HepG2 (cell line): ENCODE measurements around the gene SRSF2. TPM values are rescaled to one million over a fixed set of nuclear protein-coding genes. Genes with fewer than 3 reads are reported as not detected.
A peak's percentile ranks its signal among the peaks of the same experiment; 100 is the strongest.

Experiments used
- FOXM1 ChIP-seq: sonication (generic); formaldehyde crosslinking; IDR thresholded peaks from 2 replicates; pipeline ENCODE4 v1.5.0; 2020; ENCODE audit warnings: missing genetic modification reagents
- GFI1 ChIP-seq: sonication (generic); formaldehyde crosslinking; IDR thresholded peaks from 2 replicates; pipeline ENCODE4 v1.5.0; 2020; ENCODE audit warnings: missing genetic modification reagents, mild to moderate bottlenecking, borderline replicate concordance
- HNF4A ChIP-seq: sonication (generic); formaldehyde crosslinking; IDR thresholded peaks from 2 replicates; pipeline ENCODE4 v1.4.0; 2020; ENCODE audit warnings: missing genetic modification reagents
- HOXD1 ChIP-seq: sonication (generic); formaldehyde crosslinking; IDR thresholded peaks from 2 replicates; pipeline ENCODE4 v1.5.0; 2020; ENCODE audit warnings: missing genetic modification reagents
- KAT2B ChIP-seq: fragments of 150-350 bp; IDR thresholded peaks from 2 replicates; pipeline ENCODE4 v1.6.1; 2014; ENCODE audit warnings: low read depth, low read length, borderline replicate concordance
- KDM5A ChIP-seq: fragments of 200-600 bp; sonication (generic); IDR thresholded peaks from 2 replicates; pipeline ENCODE4 v1.7.0; 2018; ENCODE audit warnings: antibody characterized with exemption, mild to moderate bottlenecking, low read length, borderline replicate concordance
- MBD4 ChIP-seq: IDR thresholded peaks from 2 replicates; pipeline ENCODE4 v1.6.1; 2012; ENCODE audit warnings: low read length, inconsistent platforms, borderline replicate concordance
- NFE2L2 ChIP-seq: fragments of 150-350 bp; IDR thresholded peaks from 2 replicates; pipeline ENCODE4 v1.6.1; 2014; ENCODE audit warnings: low read length
- NKX3-1 ChIP-seq: sonication (generic); formaldehyde crosslinking; IDR thresholded peaks from 2 replicates; pipeline ENCODE4 v1.5.0; 2020; ENCODE audit warnings: missing genetic modification reagents
- RBM22 ChIP-seq: fragments of 200-400 bp; formaldehyde crosslinking; optimal IDR thresholded peaks from 2 replicates; pipeline ENCODE3; 2017; ENCODE audit warnings: mild to moderate bottlenecking, low read length, moderate library complexity
- RFXAP ChIP-seq: sonication (generic); formaldehyde crosslinking; IDR thresholded peaks from 2 replicates; pipeline ENCODE4 v1.4.0; 2020; ENCODE audit warnings: missing genetic modification reagents, borderline replicate concordance
- TCF12 ChIP-seq, 2 experiments: fragments of 450-650 bp in 1 of 2; sonication (generic) in 1 of 2; formaldehyde crosslinking in 1 of 2; IDR thresholded peaks; 2 replicates each; pipeline versions ENCODE4 v1.6.1 to v1.8.0; 2017 to 2022; ENCODE audit warnings: antibody characterized with exemption in 1 of 2, mild to moderate bottlenecking in 1 of 2, missing genetic modification reagents in 1 of 2, moderate library complexity in 1 of 2
- TMF1 ChIP-seq: sonication (generic); formaldehyde crosslinking; IDR thresholded peaks from 2 replicates; pipeline ENCODE4 v1.8.1; 2022; ENCODE audit warnings: low read depth, missing genetic modification reagents
- XRCC5 ChIP-seq: fragments of 200-400 bp; formaldehyde crosslinking; optimal IDR thresholded peaks from 2 replicates; pipeline ENCODE3; 2017; ENCODE audit warnings: mild to moderate bottlenecking, low read length
- ZNF264 ChIP-seq: sonication (generic); formaldehyde crosslinking; IDR thresholded peaks from 2 replicates; pipeline ENCODE4 v1.4.0; 2020; ENCODE audit warnings: missing genetic modification reagents
- ZNF644 ChIP-seq: IDR thresholded peaks from 2 replicates; pipeline ENCODE4 v1.6.1; 2016; ENCODE audit warnings: low read depth
- ZNF781 ChIP-seq: sonication (generic); formaldehyde crosslinking; IDR thresholded peaks from 2 replicates; pipeline ENCODE4 v1.5.1; 2020; ENCODE audit warnings: borderline replicate concordance, mild to moderate bottlenecking, missing genetic modification reagents; ENCODE audit errors: not compliant biosample characterization
- polyA plus RNA-seq, 8 experiments: library from polyadenylated mRNA; depleted of rRNA in 3 of 8; stranded (reverse) in 7 of 8; unstranded in 1 of 8; fragments of >200 nt; fragmentation: Illumina TruSeq in 4 of 8; extraction: Trizol in 4 of 8; gene quantifications; 2 replicates each; pipeline versions ENCODE4 v1.2.1 to v1.2.3, GENCODE V29; 2011 to 2016; ENCODE audit warnings: low read depth in 4 of 8, missing spikeins in 1 of 8, mixed read lengths in 1 of 8; ENCODE audit not compliant: insufficient read depth in 1 of 8
- total RNA-seq, 5 experiments: library from RNA; depleted of rRNA; stranded (reverse); fragments of >200 nt; fragmentation: Illumina TruSeq; extraction: Trizol; gene quantifications; 2 replicates each; pipeline ENCODE4 v1.2.3, GENCODE V29; 2016; ENCODE audit warnings: low read depth in 1 of 5
- TF ChIP-seq, protein P1 (sequence below): sonication (generic); formaldehyde crosslinking; IDR thresholded peaks from 2 replicates; pipeline ENCODE4 v1.8.0; 2022; ENCODE audit warnings: missing genetic modification reagents, mild to moderate bottlenecking, borderline replicate concordance
- TF ChIP-seq, protein P2 (sequence below): sonication (generic); formaldehyde crosslinking; IDR thresholded peaks from 2 replicates; pipeline ENCODE4 v1.5.0; 2020; ENCODE audit warnings: mild to moderate bottlenecking, missing genetic modification reagents
- TF ChIP-seq, protein P3 (sequence below): sonication (generic); formaldehyde crosslinking; IDR thresholded peaks from 2 replicates; pipeline ENCODE4 v1.5.1; 2020; ENCODE audit warnings: mild to moderate bottlenecking, missing genetic modification reagents, borderline replicate concordance

Gene SRSF2
- total and polyA plus RNA-seq, 2 of the 13 experiments (the other 11 are each of a cell fraction or from before 2014, with no cell fraction given), result 306 to 319 TPM

DNA sequence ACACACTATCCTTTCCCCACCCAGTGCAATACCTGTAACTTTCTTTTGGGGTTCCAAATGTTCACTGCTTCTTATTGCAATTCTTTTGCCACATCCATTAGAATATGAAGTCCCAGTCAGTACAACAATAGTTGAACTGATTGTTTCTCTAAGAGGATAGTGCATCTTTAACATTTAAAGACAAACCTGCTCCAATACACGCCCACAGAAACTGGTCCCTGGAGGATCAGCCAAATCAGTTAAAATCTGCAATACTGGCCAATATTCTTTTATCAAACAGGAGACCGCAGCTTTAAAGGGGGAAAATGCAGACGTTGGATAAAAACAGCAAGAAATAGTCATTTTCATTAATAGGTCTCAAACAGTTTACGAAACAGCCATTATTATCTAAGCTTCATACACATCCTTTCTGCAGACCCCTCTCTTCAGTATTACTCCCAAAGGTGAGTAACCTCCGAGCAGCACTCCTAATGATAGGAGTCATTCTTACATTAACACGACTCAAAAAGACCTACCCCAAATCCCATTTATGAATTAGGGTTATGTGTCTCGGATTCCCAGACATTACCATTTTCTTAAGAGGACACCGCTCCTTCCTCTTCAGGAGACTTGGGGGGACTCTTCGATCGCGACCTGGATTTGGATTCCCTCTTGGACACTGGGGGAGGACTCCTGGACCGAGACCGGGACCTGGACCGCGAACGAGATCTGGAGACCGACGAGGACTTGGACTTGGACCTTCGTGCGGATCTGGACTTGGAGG is 1.4 kb downstream of the SRSF2 start (continued):
- TF ChIP-seq, protein P1, sequence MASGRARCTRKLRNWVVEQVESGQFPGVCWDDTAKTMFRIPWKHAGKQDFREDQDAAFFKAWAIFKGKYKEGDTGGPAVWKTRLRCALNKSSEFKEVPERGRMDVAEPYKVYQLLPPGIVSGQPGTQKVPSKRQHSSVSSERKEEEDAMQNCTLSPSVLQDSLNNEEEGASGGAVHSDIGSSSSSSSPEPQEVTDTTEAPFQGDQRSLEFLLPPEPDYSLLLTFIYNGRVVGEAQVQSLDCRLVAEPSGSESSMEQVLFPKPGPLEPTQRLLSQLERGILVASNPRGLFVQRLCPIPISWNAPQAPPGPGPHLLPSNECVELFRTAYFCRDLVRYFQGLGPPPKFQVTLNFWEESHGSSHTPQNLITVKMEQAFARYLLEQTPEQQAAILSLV, result 0 out of 2 replicates have a peak, but pooled peaks have one; percentile 36
- TF ChIP-seq NFE2L2 (no peak), NKX3-1 (CRISPR knock-in tag) (peak; percentile 60; the same call in 1 of the 2 replicates), MBD4 (peak; percentile 76; the same call in 1 of the 2 replicates), HNF4A (CRISPR knock-in tag) (peak; percentile 60; the same call in 1 of the 2 replicates), RBM22 (peak; percentile 57), KAT2B (no peak), ZNF264 (CRISPR knock-in tag) (0 out of 2 replicates have a peak, but pooled peaks have one; percentile 63), ZNF644 (CRISPR knock-in tag) (no peak), HOXD1 (CRISPR knock-in tag) (0 out of 2 replicates have a peak, but pooled peaks have one; percentile 39), FOXM1 (CRISPR knock-in tag) (0 out of 2 replicates have a peak, but pooled peaks have one; percentile 38), TMF1 (CRISPR knock-in tag) (0 out of 2 replicates have a peak, but pooled peaks have one; percentile 20), GFI1 (CRISPR knock-in tag) (no peak), RFXAP (CRISPR knock-in tag) (0 out of 2 replicates have a peak, but pooled peaks have one; percentile 36), KDM5A (peak; percentile 45; the same call in 1 of the 2 replicates), XRCC5 (peak; percentile 32), ZNF781 (peak; percentile 20), TCF12 (IDR thresholded peaks at IDR 0.05) (no peak), TCF12 (CRISPR knock-in tag; IDR thresholded peaks at IDR 0.05) (peak; percentile 47; the same call in 1 of the 2 replicates)
- TF ChIP-seq, protein P2, sequence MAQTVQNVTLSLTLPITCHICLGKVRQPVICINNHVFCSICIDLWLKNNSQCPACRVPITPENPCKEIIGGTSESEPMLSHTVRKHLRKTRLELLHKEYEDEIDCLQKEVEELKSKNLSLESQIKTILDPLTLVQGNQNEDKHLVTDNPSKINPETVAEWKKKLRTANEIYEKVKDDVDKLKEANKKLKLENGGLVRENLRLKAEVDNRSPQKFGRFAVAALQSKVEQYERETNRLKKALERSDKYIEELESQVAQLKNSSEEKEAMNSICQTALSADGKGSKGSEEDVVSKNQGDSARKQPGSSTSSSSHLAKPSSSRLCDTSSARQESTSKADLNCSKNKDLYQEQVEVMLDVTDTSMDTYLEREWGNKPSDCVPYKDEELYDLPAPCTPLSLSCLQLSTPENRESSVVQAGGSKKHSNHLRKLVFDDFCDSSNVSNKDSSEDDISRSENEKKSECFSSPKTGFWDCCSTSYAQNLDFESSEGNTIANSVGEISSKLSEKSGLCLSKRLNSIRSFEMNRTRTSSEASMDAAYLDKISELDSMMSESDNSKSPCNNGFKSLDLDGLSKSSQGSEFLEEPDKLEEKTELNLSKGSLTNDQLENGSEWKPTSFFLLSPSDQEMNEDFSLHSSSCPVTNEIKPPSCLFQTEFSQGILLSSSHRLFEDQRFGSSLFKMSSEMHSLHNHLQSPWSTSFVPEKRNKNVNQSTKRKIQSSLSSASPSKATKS (CRISPR knock-in tag), result 0 out of 2 replicates have a peak, but pooled peaks have one; percentile 14
- TF ChIP-seq, protein P3, sequence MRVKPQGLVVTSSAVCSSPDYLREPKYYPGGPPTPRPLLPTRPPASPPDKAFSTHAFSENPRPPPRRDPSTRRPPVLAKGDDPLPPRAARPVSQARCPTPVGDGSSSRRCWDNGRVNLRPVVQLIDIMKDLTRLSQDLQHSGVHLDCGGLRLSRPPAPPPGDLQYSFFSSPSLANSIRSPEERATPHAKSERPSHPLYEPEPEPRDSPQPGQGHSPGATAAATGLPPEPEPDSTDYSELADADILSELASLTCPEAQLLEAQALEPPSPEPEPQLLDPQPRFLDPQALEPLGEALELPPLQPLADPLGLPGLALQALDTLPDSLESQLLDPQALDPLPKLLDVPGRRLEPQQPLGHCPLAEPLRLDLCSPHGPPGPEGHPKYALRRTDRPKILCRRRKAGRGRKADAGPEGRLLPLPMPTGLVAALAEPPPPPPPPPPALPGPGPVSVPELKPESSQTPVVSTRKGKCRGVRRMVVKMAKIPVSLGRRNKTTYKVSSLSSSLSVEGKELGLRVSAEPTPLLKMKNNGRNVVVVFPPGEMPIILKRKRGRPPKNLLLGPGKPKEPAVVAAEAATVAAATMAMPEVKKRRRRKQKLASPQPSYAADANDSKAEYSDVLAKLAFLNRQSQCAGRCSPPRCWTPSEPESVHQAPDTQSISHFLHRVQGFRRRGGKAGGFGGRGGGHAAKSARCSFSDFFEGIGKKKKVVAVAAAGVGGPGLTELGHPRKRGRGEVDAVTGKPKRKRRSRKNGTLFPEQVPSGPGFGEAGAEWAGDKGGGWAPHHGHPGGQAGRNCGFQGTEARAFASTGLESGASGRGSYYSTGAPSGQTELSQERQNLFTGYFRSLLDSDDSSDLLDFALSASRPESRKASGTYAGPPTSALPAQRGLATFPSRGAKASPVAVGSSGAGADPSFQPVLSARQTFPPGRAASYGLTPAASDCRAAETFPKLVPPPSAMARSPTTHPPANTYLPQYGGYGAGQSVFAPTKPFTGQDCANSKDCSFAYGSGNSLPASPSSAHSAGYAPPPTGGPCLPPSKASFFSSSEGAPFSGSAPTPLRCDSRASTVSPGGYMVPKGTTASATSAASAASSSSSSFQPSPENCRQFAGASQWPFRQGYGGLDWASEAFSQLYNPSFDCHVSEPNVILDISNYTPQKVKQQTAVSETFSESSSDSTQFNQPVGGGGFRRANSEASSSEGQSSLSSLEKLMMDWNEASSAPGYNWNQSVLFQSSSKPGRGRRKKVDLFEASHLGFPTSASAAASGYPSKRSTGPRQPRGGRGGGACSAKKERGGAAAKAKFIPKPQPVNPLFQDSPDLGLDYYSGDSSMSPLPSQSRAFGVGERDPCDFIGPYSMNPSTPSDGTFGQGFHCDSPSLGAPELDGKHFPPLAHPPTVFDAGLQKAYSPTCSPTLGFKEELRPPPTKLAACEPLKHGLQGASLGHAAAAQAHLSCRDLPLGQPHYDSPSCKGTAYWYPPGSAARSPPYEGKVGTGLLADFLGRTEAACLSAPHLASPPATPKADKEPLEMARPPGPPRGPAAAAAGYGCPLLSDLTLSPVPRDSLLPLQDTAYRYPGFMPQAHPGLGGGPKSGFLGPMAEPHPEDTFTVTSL, result peak; percentile 31; the same call in 1 of the 2 replicates
